GM19023 (cell line): ENCODE data around the gene NLRP6.
"Not testable (repeated sequence)": the region's sequence is repeated elsewhere in the genome, so short reads cannot be mapped to it uniquely, and the experiment has no call there.

ENCODE experiments used
- ATAC-seq: cut with Tn5 transposase; IDR thresholded peaks from one replicate; pipeline ENCODE4 v1.9.1; 2021; ENCODE audit warnings: mild to moderate bottlenecking, moderate library complexity; ENCODE audit not compliant: unreplicated experiment

Gene NLRP6

DNA sequence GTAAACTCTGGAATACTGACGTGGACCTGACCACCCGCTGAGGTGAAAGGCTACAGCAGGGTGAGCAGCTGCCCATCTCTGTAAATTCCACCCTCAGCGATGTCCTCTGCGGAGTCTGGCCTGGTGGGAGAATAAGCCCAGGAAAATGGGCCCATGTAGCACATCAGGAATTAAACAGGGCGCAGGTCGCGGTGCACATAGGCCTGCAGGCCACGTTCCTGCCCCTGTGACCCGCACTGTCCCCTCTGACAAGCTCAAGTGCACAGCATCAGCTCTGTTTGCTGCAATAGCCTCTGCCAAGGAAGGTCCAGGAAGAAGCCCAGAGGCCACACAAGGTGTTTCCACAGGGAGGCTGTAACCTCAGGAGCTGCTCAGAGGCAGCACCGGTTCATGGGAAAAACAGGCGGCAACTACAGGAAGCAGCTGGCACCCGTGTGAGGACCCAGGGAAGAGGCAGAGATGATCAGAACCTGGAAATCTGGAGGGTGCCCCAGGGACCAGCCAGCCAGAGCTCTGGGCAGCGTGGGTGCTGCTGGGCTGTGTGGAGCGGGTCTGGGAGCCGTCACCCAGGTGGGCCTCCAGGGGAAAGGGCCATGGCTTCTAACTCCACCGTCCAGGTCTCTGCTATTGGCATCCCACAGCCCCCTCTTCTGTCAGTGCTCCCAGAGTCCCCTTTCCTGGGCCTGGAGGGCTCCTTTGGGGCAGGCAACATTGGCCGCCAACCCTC lies 28.6 kb downstream of the NLRP6 start:
- ATAC-seq, result no peak

DNA sequence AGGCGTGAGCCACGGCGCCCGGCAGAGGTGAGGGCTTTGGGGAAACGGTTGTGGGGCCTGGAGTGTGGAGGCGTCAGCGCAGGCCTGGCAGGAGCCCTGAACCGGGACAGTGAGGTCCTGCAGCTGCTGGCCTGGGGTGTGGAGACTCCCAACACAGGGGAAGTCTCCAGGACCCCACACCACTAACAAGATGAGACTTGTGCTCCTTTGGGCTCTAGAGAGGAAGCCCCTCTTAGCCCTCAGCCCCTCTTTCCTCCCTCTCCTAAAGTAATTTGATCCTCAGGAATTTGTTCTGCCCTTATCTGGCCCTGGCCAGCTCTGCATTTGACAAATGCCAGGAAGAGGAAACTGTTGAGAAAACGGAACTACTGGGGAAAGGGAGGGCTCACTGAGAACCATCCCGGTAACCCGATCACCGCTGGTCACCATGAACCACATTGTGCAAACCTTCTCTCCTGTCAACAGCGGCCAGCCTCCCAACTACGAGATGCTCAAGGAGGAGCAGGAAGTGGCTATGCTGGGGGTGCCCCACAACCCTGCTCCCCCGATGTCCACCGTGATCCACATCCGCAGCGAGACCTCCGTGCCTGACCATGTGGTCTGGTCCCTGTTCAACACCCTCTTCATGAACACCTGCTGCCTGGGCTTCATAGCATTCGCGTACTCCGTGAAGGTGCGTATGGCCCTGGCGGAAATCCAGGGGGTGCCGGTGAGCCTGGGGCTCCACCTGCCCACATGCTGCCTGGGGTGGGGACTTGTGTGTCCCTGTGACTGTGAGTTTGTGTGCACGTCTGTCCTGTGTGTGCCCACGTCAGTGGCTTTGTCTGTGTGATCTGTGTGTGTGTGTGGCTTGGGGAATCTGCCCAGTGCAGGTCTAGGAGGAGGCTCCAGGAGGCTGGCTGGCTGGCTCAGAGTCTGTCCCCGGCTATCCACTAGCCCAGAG lies 29.8 kb downstream of the NLRP6 start, which contains the start of gene IFITM2:
TSS of gene IFITM2 (plus strand) at position 51 of the 943 bp plus-strand sequence. CDS start at position 428, 377 bp downstream.
- ATAC-seq, result not testable (repeated sequence)

DNA sequence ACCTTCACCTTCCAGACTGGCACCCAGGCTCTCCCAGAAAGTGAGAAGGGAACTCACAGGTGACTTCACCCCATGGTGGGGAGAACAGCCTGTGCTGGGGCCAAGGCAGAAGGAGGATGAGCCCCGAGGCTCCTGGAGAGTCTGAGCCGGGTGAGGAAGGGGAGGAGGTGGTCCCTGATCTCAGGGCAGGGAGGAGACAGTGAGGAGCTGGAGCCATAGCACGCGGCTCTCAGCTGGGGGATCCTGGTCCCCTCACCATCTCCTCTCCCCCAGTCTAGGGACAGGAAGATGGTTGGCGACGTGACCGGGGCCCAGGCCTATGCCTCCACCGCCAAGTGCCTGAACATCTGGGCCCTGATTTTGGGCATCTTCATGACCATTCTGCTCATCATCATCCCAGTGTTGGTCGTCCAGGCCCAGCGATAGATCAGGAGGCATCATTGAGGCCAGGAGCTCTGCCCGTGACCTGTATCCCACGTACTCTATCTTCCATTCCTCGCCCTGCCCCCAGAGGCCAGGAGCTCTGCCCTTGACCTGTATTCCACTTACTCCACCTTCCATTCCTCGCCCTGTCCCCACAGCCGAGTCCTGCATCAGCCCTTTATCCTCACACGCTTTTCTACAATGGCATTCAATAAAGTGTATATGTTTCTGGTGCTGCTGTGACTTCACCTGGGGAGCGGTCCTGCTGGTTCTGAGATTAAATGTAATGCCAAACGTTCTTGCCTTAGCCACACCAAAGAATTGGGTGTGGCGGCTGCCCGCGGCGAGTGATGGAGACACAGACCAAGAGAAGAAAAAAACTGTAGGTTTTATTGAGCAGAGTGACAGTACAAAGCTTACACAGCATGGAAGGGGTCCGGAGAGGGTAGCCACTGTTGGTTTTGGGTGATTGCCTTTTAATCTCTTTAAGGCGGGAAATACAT lies 30.8 kb downstream of the NLRP6 start:
- not testable (repeated sequence) for ATAC-seq

DNA sequence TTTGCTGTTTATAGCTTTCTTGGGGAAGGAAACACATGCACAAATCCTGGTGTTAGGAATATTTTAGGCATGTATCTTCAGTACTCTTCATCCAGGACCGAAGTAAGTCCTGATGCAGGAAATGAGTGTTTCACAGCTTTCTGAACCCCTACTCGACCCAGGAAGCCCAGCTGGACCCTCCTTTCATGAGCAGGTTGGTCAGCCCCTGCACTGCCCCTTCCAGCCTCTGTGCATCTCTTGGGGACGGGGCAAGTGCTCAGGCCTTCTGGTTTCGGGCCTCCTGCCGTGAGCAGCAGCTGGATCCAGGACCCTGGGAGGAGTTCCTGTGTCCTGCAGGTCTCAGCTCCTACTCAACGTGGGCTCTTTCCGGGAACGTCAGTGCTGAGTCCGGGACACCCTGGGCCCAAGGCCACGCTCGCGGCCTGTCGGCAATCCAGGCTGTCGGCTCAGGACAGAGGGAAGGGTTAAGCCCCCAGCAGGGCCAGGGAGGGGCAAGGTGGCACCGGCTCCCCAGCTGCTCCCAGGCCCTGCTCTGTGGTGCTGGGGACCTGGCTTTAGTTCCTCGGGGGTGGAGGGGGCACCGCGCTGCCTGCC lies 31.9 kb downstream of the NLRP6 start:
- not testable (repeated sequence) for ATAC-seq

DNA sequence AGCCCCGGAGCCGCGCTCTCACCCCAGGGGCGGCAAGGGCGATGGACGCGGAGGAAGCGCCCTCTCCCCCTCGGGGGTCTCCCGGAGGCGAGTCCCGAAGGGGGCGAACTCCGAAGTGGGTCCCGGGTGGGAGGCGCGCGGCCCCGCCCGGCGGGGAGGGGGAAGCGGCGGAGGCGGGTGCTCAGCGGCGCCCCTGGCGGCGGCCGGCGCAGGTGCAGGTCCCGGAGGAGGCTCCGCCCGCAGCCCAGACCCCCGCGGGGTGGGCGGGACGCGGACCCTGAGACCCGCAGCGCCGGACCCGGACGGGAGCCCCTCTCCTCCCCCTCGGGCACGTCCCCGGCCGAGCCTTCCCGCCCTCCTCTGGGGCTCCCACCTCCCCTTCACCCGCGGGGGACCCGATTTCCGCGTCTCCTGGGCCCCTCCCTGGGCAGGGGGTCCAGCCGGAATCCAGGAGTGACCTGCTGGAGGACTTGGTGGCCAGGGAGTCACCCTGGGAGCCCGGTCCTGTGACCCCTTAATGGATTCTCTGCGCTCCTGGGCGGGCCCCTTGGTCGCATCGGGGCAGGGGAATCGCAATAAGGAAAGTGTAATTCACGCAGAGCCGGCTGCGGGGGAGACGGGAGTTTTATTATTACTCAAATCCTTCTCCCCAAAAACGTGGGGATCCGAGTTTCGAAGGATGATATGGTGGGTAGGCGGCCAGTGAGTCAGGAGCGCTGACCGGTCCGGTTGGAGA lies 33.0 kb downstream of the NLRP6 start:
- not testable (repeated sequence) for ATAC-seq

DNA sequence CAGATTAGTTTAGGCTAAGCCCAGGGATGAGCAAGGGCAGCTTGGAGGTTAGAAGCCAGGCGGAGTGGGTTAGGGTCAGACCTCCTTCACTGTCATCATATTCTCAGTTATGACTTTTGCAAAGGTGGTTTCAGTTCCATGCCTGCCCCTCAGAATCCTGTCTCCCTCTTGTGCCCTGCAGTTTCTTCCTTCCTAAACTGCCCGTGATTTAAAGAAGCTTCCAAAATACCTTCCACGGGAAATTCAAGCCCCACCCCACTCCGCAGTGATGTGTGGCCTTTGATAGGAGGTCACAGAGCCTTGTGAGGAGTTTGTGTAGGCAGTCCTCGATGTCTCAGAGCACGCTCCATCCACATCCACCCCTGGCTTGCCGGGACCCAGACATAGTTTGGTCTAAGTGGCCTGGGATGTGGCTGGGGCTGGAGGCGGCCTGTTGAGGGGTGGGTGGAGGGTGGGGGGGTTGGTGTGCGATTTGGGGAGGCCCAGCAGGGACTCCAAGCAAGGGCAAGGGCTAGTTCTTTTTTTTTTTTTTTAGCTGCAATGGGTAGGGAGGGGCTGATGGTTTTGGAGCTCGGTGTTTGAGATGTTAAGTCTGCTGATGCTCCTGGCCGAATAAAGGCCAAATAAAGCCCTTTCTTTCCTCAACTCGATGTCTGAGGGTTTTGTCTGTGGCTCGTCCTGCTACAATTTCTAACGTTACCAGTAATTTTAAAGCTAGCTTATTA lies 34.0 kb downstream of the NLRP6 start:
- no peak for ATAC-seq

DNA sequence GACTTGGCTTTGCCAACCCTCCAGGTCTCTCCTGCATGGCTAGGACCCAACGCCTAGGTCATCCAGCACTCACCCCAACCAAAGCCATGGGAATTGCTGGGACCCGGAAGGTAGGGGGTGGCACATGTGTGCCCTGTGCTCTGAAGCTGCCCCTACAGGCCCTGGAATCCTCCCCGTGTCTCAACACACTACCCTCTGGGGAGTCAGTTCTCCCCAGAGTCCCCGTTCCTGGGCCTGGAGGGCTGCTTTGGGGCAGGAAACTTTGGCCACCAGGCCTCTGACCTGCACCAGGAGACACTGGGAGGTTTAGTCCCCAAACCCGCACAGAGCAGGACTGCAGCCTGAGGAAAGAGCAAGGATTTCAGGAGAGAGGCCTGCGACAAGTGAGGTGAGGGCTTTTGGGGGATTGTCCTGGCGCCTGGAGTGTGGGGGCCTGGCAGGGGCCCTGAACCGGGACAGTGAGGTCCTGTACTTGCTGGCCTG lies 35.1 kb downstream of the NLRP6 start:
- no peak for ATAC-seq

DNA sequence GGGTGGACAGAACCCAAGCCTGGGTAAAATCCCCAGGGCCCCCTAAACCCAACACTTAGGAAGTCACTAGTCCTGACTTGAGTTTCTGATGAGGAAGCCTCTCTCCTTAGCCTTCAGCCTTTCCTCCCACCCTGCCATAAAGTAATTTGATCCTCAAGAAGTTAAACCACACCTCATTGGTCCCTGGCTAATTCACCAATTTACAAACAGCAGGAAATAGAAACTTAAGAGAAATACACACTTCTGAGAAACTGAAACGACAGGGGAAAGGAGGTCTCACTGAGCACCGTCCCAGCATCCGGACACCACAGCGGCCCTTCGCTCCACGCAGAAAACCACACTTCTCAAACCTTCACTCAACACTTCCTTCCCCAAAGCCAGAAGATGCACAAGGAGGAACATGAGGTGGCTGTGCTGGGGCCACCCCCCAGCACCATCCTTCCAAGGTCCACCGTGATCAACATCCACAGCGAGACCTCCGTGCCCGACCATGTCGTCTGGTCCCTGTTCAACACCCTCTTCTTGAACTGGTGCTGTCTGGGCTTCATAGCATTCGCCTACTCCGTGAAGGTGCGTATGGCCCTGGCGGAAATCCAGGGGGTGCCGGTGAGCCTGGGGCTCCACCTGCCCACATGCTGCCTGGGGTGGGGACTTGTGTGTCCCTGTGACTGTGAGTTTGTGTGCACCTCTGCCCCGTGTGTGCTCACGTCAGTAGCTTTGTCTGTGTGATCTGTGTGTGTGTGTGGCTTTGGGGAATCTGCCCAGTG lies 35.8 kb downstream of the NLRP6 start, which contains the start of gene IFITM1:
TSS of gene IFITM1 (plus strand) at position 254 of the 767 bp plus-strand sequence. CDS start at position 385, 131 bp downstream.
- no peak for ATAC-seq

DNA sequence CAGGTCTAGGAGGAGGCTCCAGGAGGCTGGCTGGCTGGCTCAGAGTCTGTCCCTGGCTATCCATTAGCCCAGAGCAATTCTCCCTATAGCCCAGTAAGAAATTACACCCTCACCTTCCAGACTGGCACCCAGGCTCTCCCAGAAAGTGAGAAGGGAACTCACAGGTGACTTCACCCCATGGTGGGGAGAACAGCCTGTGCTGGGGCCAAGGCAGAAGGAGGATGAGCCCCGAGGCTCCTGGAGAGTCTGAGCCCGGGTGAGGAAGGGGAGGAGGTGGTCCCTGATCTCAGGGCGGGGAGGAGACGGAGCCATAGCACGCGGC lies 36.3 kb downstream of the NLRP6 start:
- ATAC-seq, result not testable (repeated sequence)

DNA sequence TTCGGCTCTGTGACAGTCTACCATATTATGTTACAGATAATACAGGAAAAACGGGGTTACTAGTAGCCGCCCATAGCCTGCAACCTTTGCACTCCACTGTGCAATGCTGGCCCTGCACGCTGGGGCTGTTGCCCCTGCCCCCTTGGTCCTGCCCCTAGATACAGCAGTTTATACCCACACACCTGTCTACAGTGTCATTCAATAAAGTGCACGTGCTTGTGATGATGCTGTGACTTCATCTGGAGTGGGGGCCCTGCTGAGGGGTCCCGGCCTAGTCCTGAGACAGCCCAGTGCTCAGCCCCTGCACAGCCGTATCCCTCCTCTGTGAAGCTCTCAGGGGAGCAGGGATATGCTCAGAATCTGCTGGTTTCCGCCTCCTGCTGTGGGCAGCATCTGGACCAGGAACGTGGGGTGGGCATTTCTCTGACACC lies 36.9 kb downstream of the NLRP6 start:
- no peak for ATAC-seq

DNA sequence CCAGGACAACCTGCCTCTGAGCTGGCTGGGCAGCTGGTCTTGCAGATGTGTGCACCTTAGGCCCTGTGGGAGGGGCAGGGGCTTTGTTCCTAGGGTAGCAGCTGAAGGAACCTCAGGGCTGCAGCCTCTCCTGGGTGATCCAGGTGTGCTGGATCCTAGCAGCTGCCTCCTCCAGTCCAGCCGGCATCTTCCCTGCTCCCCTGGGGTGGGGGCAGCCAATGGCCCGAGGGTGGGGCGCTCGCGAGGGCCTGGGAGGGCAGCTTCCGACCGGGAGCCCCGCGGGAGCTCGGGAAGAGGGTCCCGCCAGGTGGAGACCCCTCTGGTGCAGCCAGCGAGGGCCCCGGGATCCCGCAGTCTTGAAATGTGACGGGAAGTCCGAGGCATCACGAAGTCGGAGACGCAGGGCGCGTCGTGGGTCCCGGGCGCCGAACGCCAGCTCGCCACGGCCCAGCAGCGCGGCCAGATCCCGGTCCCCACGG lies 37.3 kb downstream of the NLRP6 start:
- no peak for ATAC-seq

DNA sequence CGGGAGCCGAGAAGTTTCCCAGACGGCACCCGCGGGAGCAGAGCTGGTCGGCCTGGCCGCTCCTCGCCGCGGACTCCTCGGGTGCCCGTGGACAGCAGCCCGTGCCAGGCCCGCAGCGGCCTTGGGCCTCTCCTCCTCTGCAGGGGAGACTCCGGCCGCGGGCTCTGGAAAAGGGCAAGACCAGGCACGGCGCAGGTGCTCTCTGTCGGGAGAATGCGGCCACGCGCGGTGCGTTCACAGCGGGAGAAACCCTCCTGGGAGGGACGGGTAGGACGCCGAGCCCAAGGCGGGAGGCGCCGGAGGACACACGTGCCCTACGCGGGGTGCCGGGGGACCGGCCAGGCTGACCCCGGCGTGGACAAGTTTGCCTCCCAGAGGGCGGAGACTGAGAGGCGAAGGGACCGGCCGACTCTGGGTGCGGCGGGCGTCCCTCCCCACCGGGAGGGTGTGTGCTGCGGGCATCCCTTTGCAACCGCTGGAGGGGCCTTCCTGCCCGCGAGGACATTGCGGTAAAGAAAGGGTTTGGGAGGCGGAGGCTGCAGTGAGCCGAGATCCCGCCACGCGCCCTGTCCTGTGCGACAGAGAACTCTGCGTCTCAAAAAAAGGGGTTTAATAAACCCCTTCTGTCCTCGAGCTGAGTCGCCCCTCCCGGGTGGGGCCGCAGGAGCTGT lies 38.0 kb downstream of the NLRP6 start:
- ATAC-seq, result no peak

DNA sequence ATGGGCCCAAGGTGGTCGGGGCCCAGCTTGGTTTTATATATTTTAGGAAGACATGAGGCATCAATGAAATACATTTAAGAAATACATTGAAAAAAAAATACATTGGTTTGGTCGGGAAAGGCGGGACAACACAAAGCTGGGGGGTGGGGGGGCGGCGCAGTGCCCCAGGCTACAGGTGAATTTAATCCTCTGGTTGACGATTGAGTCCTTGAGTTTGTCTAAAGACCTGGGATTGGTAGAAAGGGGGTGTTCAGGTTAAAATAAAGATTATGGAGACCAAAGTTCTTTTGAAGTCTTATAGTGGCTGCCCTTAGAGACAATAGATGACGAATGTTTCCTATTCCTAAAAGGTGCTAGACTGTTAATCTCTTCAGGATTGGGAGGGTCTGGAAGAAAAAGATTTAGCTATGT lies 38.7 kb downstream of the NLRP6 start:
- no peak for ATAC-seq

DNA sequence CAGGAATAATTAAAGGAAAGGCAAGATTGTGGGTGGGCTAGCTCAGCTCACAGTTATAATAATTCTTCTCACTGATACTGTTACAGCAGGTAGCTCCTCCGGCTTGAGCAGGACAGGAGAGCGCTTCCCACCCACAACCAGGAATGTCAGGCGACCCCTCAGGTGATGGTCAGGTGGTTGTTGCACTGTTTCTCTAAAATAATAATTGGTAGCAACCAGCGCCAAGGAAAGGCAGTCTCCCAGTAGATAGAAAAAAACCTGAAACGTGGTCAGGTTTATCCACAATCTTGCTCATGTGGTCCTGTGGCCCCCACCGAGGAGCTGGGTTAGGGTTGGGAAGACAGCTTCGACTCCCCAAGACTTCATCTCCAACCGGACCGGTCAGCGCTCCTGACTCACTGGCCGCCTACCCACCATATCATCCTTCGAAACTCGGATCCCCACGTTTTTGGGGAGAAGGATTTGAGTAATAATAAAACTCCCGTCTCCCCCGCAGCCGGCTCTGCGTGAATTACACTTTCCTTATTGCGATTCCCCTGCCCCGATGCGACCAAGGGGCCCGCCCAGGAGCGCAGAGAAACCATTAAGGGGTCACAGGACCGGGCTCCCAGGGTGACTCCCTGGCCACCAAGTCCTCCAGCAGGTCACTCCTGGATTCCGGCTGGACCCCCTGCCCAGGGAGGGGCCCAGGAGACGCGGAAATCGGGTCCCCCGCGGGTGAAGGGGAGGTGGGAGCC lies 39.6 kb downstream of the NLRP6 start:
- not testable (repeated sequence) for ATAC-seq

DNA sequence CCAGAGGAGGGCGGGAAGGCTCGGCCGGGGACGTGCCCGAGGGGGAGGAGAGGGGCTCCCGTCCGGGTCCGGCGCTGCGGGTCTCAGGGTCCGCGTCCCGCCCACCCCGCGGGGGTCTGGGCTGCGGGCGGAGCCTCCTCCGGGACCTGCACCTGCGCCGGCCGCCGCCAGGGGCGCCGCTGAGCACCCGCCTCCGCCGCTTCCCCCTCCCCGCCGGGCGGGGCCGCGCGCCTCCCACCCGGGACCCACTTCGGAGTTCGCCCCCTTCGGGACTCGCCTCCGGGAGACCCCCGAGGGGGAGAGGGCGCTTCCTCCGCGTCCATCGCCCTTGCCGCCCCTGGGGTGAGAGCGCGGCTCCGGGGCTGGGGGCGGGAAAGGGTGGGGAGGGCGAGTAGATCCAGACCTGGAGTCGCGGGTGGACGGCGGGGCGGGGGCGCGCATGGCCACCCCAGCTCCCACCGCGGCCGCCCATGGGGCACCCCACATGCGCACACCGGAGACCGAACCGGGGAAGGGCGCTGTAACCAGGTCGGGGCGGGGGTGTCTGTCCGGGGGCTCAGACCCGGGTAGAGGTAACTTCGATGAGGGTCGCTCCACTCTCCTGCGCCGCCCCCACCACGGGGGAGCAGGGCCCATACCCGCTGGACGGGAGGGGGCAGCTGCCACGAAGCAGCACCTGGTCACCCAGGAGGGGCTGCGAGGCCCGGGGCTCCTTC lies 40.4 kb downstream of the NLRP6 start:
- not testable (repeated sequence) for ATAC-seq
